ENCODE measurements around the gene RUFY3.

DNA sequence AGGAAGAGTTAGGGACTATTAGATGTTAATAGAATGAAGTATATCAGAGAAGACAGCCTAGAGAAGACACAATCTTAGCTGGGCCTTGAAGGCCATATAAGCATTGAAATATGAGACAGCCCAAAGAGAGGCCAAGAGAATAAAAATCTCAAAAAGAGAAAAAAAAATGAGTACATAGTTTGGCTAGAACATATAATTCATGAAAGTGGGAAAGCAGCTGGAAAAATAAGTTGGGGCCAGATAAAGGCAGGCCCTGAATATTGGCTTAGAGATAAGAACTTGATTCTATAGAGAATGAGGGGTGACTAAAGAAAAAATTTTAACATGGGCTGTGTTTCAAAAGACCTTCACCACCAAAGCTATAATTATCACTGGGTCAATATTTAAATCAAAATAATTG is 40.8 kb upstream of the RUFY3 start:
- TF ChIP-seq POLR2AphosphoS5 (IDR thresholded peaks at IDR 0.05; ENCODE audit: low read depth, low read length) (no peak), SIN3A (IDR thresholded peaks at IDR 0.05; ENCODE audit: low read depth) (no peak), CTCF (IDR thresholded peaks at IDR 0.05 in 2 of 3, conservative IDR thresholded peaks at IDR 0.05 in 1 of 3; ENCODE audit: borderline replicate concordance in 1 of 3, insufficient read depth in 1 of 3, low read depth in 2 of 3, low read length in 2 of 3) (no peak), EGR1 (IDR thresholded peaks at IDR 0.05; ENCODE audit: low read depth) (no peak), POLR2A (IDR thresholded peaks at IDR 0.05; ENCODE audit: borderline replicate concordance, extremely low read depth, insufficient read depth, insufficient read length) (no peak), EZH2 (IDR thresholded peaks at IDR 0.05) (no peak), TCF7L2 (IDR thresholded peaks at IDR 0.05; ENCODE audit: borderline replicate concordance, extremely low read depth, insufficient read depth, insufficient read length) (no peak), FOSL1 (IDR thresholded peaks at IDR 0.05; ENCODE audit: low read depth) (no peak)
- TF ChIP-seq, protein P1, sequence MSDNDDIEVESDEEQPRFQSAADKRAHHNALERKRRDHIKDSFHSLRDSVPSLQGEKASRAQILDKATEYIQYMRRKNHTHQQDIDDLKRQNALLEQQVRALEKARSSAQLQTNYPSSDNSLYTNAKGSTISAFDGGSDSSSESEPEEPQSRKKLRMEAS (IDR thresholded peaks at IDR 0.05) = no peak
- TF ChIP-seq, protein P2, sequence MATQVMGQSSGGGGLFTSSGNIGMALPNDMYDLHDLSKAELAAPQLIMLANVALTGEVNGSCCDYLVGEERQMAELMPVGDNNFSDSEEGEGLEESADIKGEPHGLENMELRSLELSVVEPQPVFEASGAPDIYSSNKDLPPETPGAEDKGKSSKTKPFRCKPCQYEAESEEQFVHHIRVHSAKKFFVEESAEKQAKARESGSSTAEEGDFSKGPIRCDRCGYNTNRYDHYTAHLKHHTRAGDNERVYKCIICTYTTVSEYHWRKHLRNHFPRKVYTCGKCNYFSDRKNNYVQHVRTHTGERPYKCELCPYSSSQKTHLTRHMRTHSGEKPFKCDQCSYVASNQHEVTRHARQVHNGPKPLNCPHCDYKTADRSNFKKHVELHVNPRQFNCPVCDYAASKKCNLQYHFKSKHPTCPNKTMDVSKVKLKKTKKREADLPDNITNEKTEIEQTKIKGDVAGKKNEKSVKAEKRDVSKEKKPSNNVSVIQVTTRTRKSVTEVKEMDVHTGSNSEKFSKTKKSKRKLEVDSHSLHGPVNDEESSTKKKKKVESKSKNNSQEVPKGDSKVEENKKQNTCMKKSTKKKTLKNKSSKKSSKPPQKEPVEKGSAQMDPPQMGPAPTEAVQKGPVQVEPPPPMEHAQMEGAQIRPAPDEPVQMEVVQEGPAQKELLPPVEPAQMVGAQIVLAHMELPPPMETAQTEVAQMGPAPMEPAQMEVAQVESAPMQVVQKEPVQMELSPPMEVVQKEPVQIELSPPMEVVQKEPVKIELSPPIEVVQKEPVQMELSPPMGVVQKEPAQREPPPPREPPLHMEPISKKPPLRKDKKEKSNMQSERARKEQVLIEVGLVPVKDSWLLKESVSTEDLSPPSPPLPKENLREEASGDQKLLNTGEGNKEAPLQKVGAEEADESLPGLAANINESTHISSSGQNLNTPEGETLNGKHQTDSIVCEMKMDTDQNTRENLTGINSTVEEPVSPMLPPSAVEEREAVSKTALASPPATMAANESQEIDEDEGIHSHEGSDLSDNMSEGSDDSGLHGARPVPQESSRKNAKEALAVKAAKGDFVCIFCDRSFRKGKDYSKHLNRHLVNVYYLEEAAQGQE (IDR thresholded peaks at IDR 0.05; ENCODE audit: low read depth) = no peak

Data from HCT116 (cell line).